ENCODE data around the gene VSNL1.
A peak's percentile ranks its signal among the peaks of the same experiment; 100 is the strongest.

VSNL1 gene

DNA sequence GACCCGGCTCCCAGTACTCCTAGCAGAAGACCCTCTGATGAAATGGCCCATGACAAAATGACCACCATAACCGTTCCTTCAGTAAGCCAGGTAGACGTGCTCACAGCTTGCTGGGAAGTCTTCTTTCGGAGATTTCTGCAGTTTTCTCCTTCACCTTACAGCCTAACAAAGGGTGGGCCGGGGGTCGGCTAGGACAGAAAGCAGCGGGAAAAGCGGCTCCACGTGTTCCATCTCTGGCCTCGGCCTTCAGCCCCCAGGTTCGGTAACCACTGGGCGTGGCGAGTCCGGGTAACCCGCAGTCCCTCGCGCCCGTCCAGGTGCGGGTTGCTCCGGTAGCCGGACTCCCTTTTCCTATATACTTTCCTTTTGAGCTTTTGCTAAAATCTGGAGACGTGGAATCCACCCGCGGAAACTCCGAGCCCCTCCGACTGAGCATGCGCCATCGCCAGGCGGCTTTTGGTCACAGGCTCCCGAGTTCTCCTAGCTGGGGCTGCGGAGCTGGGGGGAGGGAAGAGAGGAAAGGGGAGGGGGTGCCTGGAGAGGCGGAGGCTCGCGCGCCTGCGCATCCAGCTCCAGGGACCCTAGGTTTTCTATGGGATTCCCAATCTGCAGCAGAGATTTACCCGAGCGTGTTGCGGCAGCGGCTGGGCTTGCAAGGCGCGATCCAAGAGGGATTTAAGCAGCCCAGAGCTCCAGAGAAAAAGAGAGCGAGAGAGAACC is at the start of gene VSNL1:
Gene VSNL1, plus strand, starts transcription at position 604 of the 720 bp plus-strand sequence. CDS start 51,379 bp downstream, outside the sequence.
- TF ChIP-seq Cebpa-rat (IDR thresholded peaks at IDR 0.05) = no peak
- Histone ChIP-seq H3K27ac (no peak within 1 kb of the TSS), H3K4me1 (no peaks in the 10 kb centered on the region), H3K4me3 (no peak within 1 kb of the TSS), H4K20me1 (no peaks in the 10 kb centered on the region), H3K9me3 (peaks cover 23% of the 10 kb centered on the region), H3K27me3 (no peaks in the 10 kb centered on the region), H3K4me2 (no peak within 1 kb of the TSS), H3K9ac (no peak within 1 kb of the TSS), H3K36me3 (no peaks in the 10 kb centered on the region)

DNA sequence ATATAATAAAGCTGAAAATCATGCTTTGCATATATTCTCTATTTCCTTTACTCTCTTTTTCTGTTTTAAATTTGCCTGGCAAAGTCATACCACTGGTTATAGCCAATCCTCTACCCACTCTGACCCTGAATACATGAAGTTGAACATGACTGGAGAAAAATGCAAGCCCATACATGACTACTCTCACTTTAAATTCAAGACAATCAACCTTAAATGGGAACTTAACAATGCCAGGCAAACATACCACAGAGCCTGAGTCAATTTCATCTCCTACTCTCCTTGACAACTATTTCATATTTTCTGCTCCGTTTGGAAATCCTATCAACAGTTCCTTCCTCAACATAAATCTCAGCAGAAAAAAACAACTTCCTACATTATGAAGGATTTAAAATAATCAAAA is 44.9 kb upstream of the VSNL1 start:
- Histone ChIP-seq H3K4me1 (no peaks in the 10 kb centered on the region), H3K4me2 (no peak overlapping the region), H3K27ac (no peak overlapping the region), H3K27me3 (no peaks in the 10 kb centered on the region), H3K36me3 (no peaks in the 10 kb centered on the region), H3K9me3 (no peaks in the 10 kb centered on the region), H3K4me3 (no peak overlapping the region), H3K9ac (no peak overlapping the region), H4K20me1 (no peaks in the 10 kb centered on the region)
- no peak for TF ChIP-seq Cebpa-rat (IDR thresholded peaks at IDR 0.05)

DNA sequence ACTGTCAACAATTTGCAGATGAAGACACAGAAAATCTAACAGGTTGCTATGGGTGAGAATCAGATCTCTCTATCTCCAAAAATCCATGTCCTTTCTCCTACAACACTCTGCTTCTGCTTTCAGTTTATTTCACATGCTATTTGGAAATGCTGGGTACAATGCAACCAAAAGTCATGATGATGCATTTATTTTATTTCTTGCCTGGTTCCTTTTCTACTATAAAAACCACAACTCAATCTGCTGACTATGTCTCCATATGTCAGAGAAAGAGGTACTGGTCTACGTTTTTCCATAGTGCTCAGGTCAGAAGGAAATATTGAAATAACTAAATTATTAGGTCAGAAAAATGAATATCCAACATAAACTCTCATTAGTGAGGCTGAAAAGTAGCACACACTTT is 42.8 kb upstream of the VSNL1 start:
- TF ChIP-seq Cebpa-rat (IDR thresholded peaks at IDR 0.05) = no peak
- H3K27me3 ChIP-seq = no peaks in the 10 kb centered on the region
- no peak overlapping the region for H3K4me2 ChIP-seq
- no peak overlapping the region for H3K27ac ChIP-seq
- no peaks in the 10 kb centered on the region for H3K4me1 ChIP-seq
- no peaks in the 10 kb centered on the region for H3K36me3 ChIP-seq
- H3K4me3 ChIP-seq = no peak overlapping the region
- no peak overlapping the region for H3K9ac ChIP-seq
- no peaks in the 10 kb centered on the region for H3K9me3 ChIP-seq
- no peaks in the 10 kb centered on the region for H4K20me1 ChIP-seq

DNA sequence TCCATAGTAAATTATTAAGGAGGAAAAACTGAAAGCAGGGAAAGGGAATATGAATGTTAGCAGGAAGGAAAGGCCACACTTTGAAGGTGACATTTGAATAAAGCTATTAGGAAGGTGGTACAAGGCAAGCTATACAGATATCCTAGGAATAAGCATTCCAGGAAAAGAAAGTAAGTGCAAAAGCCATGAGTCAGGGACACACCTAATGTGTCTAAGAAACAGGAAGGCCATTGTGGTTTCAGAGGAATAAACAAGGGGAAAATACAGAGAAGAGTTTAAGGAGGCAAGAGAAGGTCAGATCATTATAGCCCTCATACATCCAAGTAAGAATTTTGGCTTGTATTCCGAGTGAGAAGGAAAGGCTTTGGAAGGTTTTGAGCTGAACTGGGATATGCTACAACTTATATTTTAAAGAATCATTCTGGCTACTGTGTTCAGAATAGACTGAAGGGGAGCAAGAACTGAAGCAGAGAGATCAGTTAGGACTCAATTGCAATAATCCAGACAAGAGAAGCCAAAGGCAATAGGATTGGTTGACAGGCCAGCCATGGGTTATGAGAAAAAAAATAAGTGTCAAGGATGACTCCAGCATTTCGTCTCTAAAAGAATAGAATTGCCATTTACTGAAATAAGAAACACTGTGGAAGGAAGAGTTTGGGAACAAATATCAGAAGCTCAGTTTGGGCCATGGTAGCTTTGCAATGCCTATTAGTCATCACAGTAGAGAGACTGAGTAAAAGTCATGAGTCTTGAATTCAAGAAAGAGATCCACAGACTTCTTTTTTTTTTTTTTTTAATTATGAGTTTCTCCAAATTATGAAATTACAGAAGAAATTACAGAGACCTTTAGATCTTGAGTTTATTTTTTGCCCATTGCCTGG is 33.5 kb upstream of the VSNL1 start:
- no peak overlapping the region for H3K9ac ChIP-seq

GRCh38 chr2:17515652-17516051 is 24.8 kb upstream of the VSNL1 start:
- peaks cover 6% of the 10 kb centered on the region for H3K4me1 ChIP-seq
- H3K9me3 ChIP-seq = no peaks in the 10 kb centered on the region
- H4K20me1 ChIP-seq = no peaks in the 10 kb centered on the region
- no peaks in the 10 kb centered on the region for H3K27me3 ChIP-seq
- H3K27ac ChIP-seq = no peak overlapping the region
- H3K4me2 ChIP-seq = no peak overlapping the region
- no peak for TF ChIP-seq Cebpa-rat (IDR thresholded peaks at IDR 0.05)
- no peaks in the 10 kb centered on the region for H3K36me3 ChIP-seq
- no peak overlapping the region for H3K9ac ChIP-seq
- H3K4me3 ChIP-seq = no peak overlapping the region

More for the DNA sequence above, 33.5 kb upstream of the VSNL1 start:
- H3K9me3 ChIP-seq = no peaks in the 10 kb centered on the region
- H3K36me3 ChIP-seq = no peaks in the 10 kb centered on the region
- H4K20me1 ChIP-seq = no peaks in the 10 kb centered on the region
- no peak for TF ChIP-seq Cebpa-rat (IDR thresholded peaks at IDR 0.05)
- no peak overlapping the region for H3K4me2 ChIP-seq
- H3K4me3 ChIP-seq = no peak overlapping the region
- H3K27me3 ChIP-seq = no peaks in the 10 kb centered on the region
- H3K4me1 ChIP-seq = no peaks in the 10 kb centered on the region
- no peak overlapping the region for H3K27ac ChIP-seq

DNA sequence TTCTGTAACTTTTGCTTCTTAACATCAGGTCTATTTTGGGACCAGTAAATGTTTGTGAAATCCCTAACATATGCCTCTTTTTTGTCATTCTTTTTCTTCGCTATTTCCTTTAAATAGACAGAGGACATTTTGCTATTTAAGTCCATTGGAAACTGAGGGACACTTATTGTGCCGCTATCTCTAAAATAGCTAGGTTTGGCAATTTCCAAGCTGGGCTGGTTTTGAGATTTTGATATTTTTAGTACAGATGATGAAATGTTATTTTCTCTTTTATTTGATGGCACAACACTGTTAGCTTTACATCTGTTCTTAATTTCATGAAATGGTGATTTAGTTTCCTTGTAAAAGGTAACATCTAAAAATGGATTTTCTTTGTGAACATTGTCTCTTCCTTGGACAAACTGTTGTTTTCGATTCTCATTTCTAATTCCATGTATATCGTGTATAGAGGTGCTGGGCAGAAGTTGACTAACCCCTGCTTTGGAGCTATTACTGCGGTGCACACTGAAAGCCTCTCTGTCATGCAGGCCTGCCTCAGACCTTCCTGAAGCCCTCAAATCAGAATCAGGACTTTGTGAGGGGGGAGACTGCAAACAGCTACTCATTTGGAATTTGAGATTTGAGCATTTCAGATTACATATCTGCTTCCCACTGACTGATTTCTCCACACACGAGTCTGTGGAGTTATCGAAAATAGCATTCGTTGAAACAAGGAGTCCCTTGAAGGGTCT is 22.9 kb upstream of the VSNL1 start:
- Histone ChIP-seq H3K4me3 (peak overlapping the region; percentile 64), H3K9ac (peak overlapping the region; percentile 77), H3K4me1 (peaks cover 6% of the 10 kb centered on the region), H3K9me3 (no peaks in the 10 kb centered on the region), H3K27ac (peak overlapping the region; percentile 40; the same call in 1 of the 2 replicates), H4K20me1 (no peaks in the 10 kb centered on the region), H3K4me2 (peak overlapping the region; percentile 78), H3K27me3 (no peaks in the 10 kb centered on the region), H3K36me3 (no peaks in the 10 kb centered on the region)
- no peak for TF ChIP-seq Cebpa-rat (IDR thresholded peaks at IDR 0.05)

GRCh38 chr2:17518212-17519154 is 22.0 kb upstream of the VSNL1 start, which contains the start of gene RAD51AP2:
Gene RAD51AP2 (minus strand): TSS chr2:17518440. CDS start chr2:17518415, 25 bp downstream.
- Histone ChIP-seq H3K9me3 (no peaks in the 10 kb centered on the region), H3K36me3 (no peaks in the 10 kb centered on the region), H3K4me1 (peaks cover 6% of the 10 kb centered on the region), H3K27ac (peak within 1 kb of the TSS; percentile 44; the same call in 1 of the 2 replicates), H3K9ac (peak within 1 kb of the TSS; percentile 77), H3K4me3 (peak within 1 kb of the TSS; percentile 64), H3K27me3 (no peaks in the 10 kb centered on the region), H4K20me1 (no peaks in the 10 kb centered on the region), H3K4me2 (peak within 1 kb of the TSS; percentile 78)
- no peak for TF ChIP-seq Cebpa-rat (IDR thresholded peaks at IDR 0.05)

- Histone ChIP-seq H4K20me1 (no peaks in the 10 kb centered on the region), H3K9ac (no peak overlapping the region), H3K36me3 (no peaks in the 10 kb centered on the region), H3K27ac (no peak overlapping the region), H3K4me2 (no peak overlapping the region), H3K4me3 (no peak overlapping the region), H3K27me3 (no peaks in the 10 kb centered on the region), H3K4me1 (peaks cover 6% of the 10 kb centered on the region), H3K9me3 (no peaks in the 10 kb centered on the region)
- TF ChIP-seq Cebpa-rat (IDR thresholded peaks at IDR 0.05) = no peak
These were observed 21.0 kb upstream of the VSNL1 start for GRCh38 chr2:17519486-17519885.

GRCh38 chr2:17520761-17521160 is 19.7 kb upstream of the VSNL1 start:
- TF ChIP-seq Cebpa-rat (IDR thresholded peaks at IDR 0.05) = no peak
- H3K9ac ChIP-seq = no peak overlapping the region
- no peaks in the 10 kb centered on the region for H3K36me3 ChIP-seq
- H3K27ac ChIP-seq = no peak overlapping the region
- no peaks in the 10 kb centered on the region for H3K9me3 ChIP-seq
- no peaks in the 10 kb centered on the region for H3K27me3 ChIP-seq
- no peaks in the 10 kb centered on the region for H4K20me1 ChIP-seq
- peaks cover 6% of the 10 kb centered on the region for H3K4me1 ChIP-seq
- H3K4me3 ChIP-seq = no peak overlapping the region
- no peak overlapping the region for H3K4me2 ChIP-seq

Measured in BLaER1 (cell line).